Large intestine (tissue), 3 donors: ENCODE results near the gene IPO11. TPM values are rescaled to one million over a fixed set of nuclear protein-coding genes. Genes with fewer than 3 reads are reported as not detected.

ENCODE experiments used
- DNase-seq, 2 donors: peaks; one replicate each; pipeline versions ENCODE4 v3.0.0 to v3.0.0-alpha.2; 2013
- H3K27ac ChIP-seq: one replicate; pipeline ENCODE4 v1.5.1; 2013; ENCODE audit warnings: low read length
- H3K27me3 ChIP-seq: 2 replicates; pipeline ENCODE4 v1.6.1; 2013; ENCODE audit warnings: low read length; ENCODE audit not compliant: control insufficient read depth, insufficient read depth
- H3K36me3 ChIP-seq: 2 replicates; pipeline ENCODE4 v1.6.1; 2013; ENCODE audit warnings: low read length; ENCODE audit not compliant: control insufficient read depth, insufficient read depth
- H3K4me1 ChIP-seq: one replicate; pipeline ENCODE4 v1.6.1; 2013; ENCODE audit warnings: low read length; ENCODE audit not compliant: control insufficient read depth, insufficient read depth
- H3K4me3 ChIP-seq: one replicate; pipeline ENCODE4 v1.5.1; 2013; ENCODE audit warnings: low read length
- H3K9me3 ChIP-seq: one replicate; pipeline ENCODE4 v1.6.1; 2013; ENCODE audit warnings: mild to moderate bottlenecking, low read depth, low read length, moderate library complexity; ENCODE audit not compliant: control insufficient read depth
- WGBS: methylation state at CpG from one replicate; pipeline ENCODE4 v1.1.5; 2013; ENCODE audit warnings: low lambda C conversion rate; ENCODE audit not compliant: insufficient coverage; 5-methylcytosine and 5-hydroxymethylcytosine counted together
- polyA plus RNA-seq: library from polyadenylated mRNA; unstranded; fragments of 120-200 nt; gene quantifications from one replicate; pipeline ENCODE4 v1.2.1, GENCODE V29; 2013

Gene IPO11
- polyA plus RNA-seq, 1 donor, result 20.9 TPM

GRCh38 chr5:62536232-62536631 is 123.7 kb downstream of the IPO11 start:
- no CpG with 5 or more reads among the region's 2 CpGs for WGBS
- Histone ChIP-seq H3K27ac (no peak overlapping the region), H3K4me1 (no peaks in the 10 kb centered on the region), H3K36me3 (peaks cover 6% of the 10 kb centered on the region), H3K9me3 (no peaks in the 10 kb centered on the region), H3K4me3 (no peak overlapping the region), H3K27me3 (no peaks in the 10 kb centered on the region)
- DNase-seq, result no peak

GRCh38 chr5:62536783-62537182 is 124.2 kb downstream of the IPO11 start:
- Histone ChIP-seq H3K36me3 (peaks cover 6% of the 10 kb centered on the region), H3K9me3 (no peaks in the 10 kb centered on the region), H3K4me3 (no peak overlapping the region), H3K27me3 (no peaks in the 10 kb centered on the region), H3K27ac (no peak overlapping the region), H3K4me1 (no peaks in the 10 kb centered on the region)
- DNase-seq, result no peak
- WGBS, result 100% methylated on average over 2 of the region's 2 CpGs

- Histone ChIP-seq H3K27ac (no peak overlapping the region), H3K4me1 (no peaks in the 10 kb centered on the region), H3K4me3 (no peak overlapping the region), H3K27me3 (no peaks in the 10 kb centered on the region), H3K9me3 (no peaks in the 10 kb centered on the region), H3K36me3 (peaks cover 3% of the 10 kb centered on the region)
- DNase-seq, result peak; percentile 8 to 39
- 76% methylated on average over 4 of the region's 9 CpGs for WGBS
Observed at GRCh38 chr5:62538017-62538942, 125.7 kb downstream of the IPO11 start.

GRCh38 chr5:62542720-62543119 is 130.2 kb downstream of the IPO11 start:
- Histone ChIP-seq H3K36me3 (peaks cover 3% of the 10 kb centered on the region), H3K4me1 (no peaks in the 10 kb centered on the region), H3K4me3 (no peak overlapping the region), H3K9me3 (no peaks in the 10 kb centered on the region), H3K27me3 (no peaks in the 10 kb centered on the region), H3K27ac (no peak overlapping the region)
- no peak for DNase-seq
- 100% methylated on average over 1 of the region's 1 CpG for WGBS

- H3K4me1 ChIP-seq, result no peaks in the 10 kb centered on the region
- H3K9me3 ChIP-seq, result no peaks in the 10 kb centered on the region
- H3K36me3 ChIP-seq, result peaks cover 3% of the 10 kb centered on the region
- no peak for DNase-seq
- WGBS, result 91% methylated on average over 1 of the region's 3 CpGs
- no peak overlapping the region for H3K4me3 ChIP-seq
- no peak overlapping the region for H3K27ac ChIP-seq
- H3K27me3 ChIP-seq, result no peaks in the 10 kb centered on the region
Observed at GRCh38 chr5:62547945-62548630, 135.5 kb downstream of the IPO11 start.

GRCh38 chr5:62550103-62550502 is 137.5 kb downstream of the IPO11 start:
- no peak overlapping the region for H3K27ac ChIP-seq
- peaks cover 7% of the 10 kb centered on the region for H3K36me3 ChIP-seq
- no CpG with 5 or more reads among the region's 2 CpGs for WGBS
- no peaks in the 10 kb centered on the region for H3K27me3 ChIP-seq
- no peak overlapping the region for H3K4me3 ChIP-seq
- DNase-seq, result no peak
- no peaks in the 10 kb centered on the region for H3K4me1 ChIP-seq
- H3K9me3 ChIP-seq, result no peaks in the 10 kb centered on the region

- no peak overlapping the region for H3K27ac ChIP-seq
- peaks cover 12% of the 10 kb centered on the region for H3K36me3 ChIP-seq
- H3K27me3 ChIP-seq, result no peaks in the 10 kb centered on the region
- DNase-seq, result no peak
- no peak overlapping the region for H3K4me3 ChIP-seq
- no peaks in the 10 kb centered on the region for H3K4me1 ChIP-seq
- H3K9me3 ChIP-seq, result no peaks in the 10 kb centered on the region
Observed at GRCh38 chr5:62555930-62556329, 143.4 kb downstream of the IPO11 start.

- no peaks in the 10 kb centered on the region for H3K4me1 ChIP-seq
- no peaks in the 10 kb centered on the region for H3K9me3 ChIP-seq
- no peak for DNase-seq
- H3K36me3 ChIP-seq, result peaks cover 11% of the 10 kb centered on the region
- no peak overlapping the region for H3K27ac ChIP-seq
- no CpG with 5 or more reads among the region's 3 CpGs for WGBS
- no peak overlapping the region for H3K4me3 ChIP-seq
- no peaks in the 10 kb centered on the region for H3K27me3 ChIP-seq
Observed at GRCh38 chr5:62558941-62559340, 146.4 kb downstream of the IPO11 start.

GRCh38 chr5:62560786-62561185 is 148.2 kb downstream of the IPO11 start:
- H3K36me3 ChIP-seq, result peaks cover 11% of the 10 kb centered on the region
- H3K27me3 ChIP-seq, result no peaks in the 10 kb centered on the region
- H3K9me3 ChIP-seq, result peaks cover 7% of the 10 kb centered on the region
- H3K4me3 ChIP-seq, result no peak overlapping the region
- WGBS, result 100% methylated on average over 1 of the region's 1 CpG
- no peak for DNase-seq
- no peak overlapping the region for H3K27ac ChIP-seq
- no peaks in the 10 kb centered on the region for H3K4me1 ChIP-seq

- no peaks in the 10 kb centered on the region for H3K27me3 ChIP-seq
- peaks cover 12% of the 10 kb centered on the region for H3K9me3 ChIP-seq
- DNase-seq, result no peak
- no peak overlapping the region for H3K4me3 ChIP-seq
- H3K27ac ChIP-seq, result no peak overlapping the region
- peaks cover 12% of the 10 kb centered on the region for H3K36me3 ChIP-seq
- 80% methylated on average over 1 of the region's 1 CpG for WGBS
- no peaks in the 10 kb centered on the region for H3K4me1 ChIP-seq
Observed at GRCh38 chr5:62561896-62562295, 149.3 kb downstream of the IPO11 start.
